RWPE2 (cell line): Measurements from ENCODE around the gene CHIA.

ENCODE experiments used
- ATAC-seq: fragments of 200-7000 bp; cut with Tn5 transposase; 3 replicates; pipeline ENCODE4 v1.9.1; 2021; ENCODE audit warnings: low read depth
- DNase-seq: peaks from one replicate; pipeline ENCODE4 v3.0.0-alpha.2; 2020; ENCODE audit warnings: low spot score
- H3K27ac ChIP-seq: fragments of 450-650 bp; 2 replicates; pipeline ENCODE4 v1.5.1; 2017; ENCODE audit warnings: mild to moderate bottlenecking; ENCODE audit not compliant: poor library complexity, severe bottlenecking
- H3K27me3 ChIP-seq: fragments of 250-450 bp; sonication (Bioruptor Pico); 2 replicates; pipeline ENCODE4 v1.5.1; 2021; ENCODE audit warnings: mild to moderate bottlenecking, moderate library complexity; ENCODE audit not compliant: insufficient read depth, poor library complexity, severe bottlenecking
- H3K36me3 ChIP-seq: fragments of 250-450 bp; sonication (Bioruptor Pico); 2 replicates; pipeline ENCODE4 v1.5.1; 2020; ENCODE audit warnings: low read depth, mild to moderate bottlenecking, moderate library complexity
- H3K4me1 ChIP-seq: fragments of 250-450 bp; sonication (Bioruptor Pico); 2 replicates; pipeline ENCODE4 v1.5.1; 2021; ENCODE audit warnings: mild to moderate bottlenecking, moderate library complexity; ENCODE audit not compliant: insufficient read depth, poor library complexity, severe bottlenecking
- H3K4me3 ChIP-seq: fragments of 250-450 bp; sonication (Bioruptor Pico); 2 replicates; pipeline ENCODE4 v1.5.1; 2021; ENCODE audit warnings: mild to moderate bottlenecking, moderate library complexity; ENCODE audit not compliant: severe bottlenecking
- H3K9me3 ChIP-seq: fragments of 250-450 bp; sonication (Bioruptor Pico); 2 replicates; pipeline ENCODE4 v1.5.1; 2021; ENCODE audit warnings: mild to moderate bottlenecking, moderate library complexity; ENCODE audit not compliant: severe bottlenecking
- TF ChIP-seq, protein P1 (sequence below): fragments of 450-650 bp; IDR thresholded peaks from one replicate; pipeline ENCODE4 v1.5.1; 2017; ENCODE audit warnings: mild to moderate bottlenecking, moderate library complexity; ENCODE audit not compliant: poor library complexity, severe bottlenecking

Gene CHIA

DNA sequence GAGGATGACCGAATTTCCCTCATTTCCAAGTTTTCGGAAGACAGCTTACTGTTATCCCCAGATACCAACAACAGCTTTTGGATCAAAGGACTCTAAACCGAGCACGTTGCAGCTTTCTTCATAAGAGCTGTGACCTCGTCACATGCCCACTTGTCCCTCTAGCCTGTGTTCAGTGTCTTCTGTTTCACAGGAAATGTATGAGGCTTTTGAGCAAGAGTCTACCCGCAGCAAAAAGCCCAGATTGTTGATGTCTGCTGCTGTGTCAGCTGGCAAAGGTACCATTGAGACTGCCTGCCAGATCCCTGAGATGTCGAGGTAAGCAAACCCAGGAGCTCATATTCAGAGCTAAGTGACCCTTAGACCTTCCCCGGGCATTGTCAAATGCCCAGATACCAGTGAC lies 39.1 kb upstream of the CHIA start:
- no peak overlapping the region for H3K4me3 ChIP-seq
- no peak for ATAC-seq
- H3K36me3 ChIP-seq, result no peaks in the 10 kb centered on the region
- H3K4me1 ChIP-seq, result no peaks in the 10 kb centered on the region
- H3K9me3 ChIP-seq, result no peaks in the 10 kb centered on the region
- no peak for DNase-seq
- H3K27me3 ChIP-seq, result peaks cover 10% of the 10 kb centered on the region
- TF ChIP-seq, protein P1, sequence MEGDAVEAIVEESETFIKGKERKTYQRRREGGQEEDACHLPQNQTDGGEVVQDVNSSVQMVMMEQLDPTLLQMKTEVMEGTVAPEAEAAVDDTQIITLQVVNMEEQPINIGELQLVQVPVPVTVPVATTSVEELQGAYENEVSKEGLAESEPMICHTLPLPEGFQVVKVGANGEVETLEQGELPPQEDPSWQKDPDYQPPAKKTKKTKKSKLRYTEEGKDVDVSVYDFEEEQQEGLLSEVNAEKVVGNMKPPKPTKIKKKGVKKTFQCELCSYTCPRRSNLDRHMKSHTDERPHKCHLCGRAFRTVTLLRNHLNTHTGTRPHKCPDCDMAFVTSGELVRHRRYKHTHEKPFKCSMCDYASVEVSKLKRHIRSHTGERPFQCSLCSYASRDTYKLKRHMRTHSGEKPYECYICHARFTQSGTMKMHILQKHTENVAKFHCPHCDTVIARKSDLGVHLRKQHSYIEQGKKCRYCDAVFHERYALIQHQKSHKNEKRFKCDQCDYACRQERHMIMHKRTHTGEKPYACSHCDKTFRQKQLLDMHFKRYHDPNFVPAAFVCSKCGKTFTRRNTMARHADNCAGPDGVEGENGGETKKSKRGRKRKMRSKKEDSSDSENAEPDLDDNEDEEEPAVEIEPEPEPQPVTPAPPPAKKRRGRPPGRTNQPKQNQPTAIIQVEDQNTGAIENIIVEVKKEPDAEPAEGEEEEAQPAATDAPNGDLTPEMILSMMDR, result no peak
- H3K27ac ChIP-seq, result no peak overlapping the region

DNA sequence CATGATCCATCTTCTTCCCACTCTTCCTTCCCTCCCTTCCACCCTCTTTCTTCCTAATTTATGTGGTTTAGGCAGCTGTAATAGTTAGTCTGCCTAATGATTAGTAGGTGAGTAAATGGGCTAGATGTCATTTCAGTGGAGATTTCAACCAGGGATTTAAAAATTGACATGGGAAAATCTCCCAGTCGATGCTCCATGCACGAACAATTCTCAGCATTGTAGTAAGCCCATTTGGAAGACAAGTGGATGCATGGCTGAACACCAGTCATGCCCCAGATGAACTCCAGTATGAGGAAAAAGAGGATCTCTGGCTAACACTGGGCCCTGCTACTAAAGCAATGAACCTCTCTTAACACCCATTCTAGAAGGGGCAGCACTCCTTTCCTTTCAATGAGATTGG lies 37.9 kb upstream of the CHIA start:
- Histone ChIP-seq H3K4me3 (no peak overlapping the region), H3K27ac (no peak overlapping the region), H3K9me3 (no peaks in the 10 kb centered on the region), H3K27me3 (peaks cover 16% of the 10 kb centered on the region), H3K4me1 (no peaks in the 10 kb centered on the region), H3K36me3 (no peaks in the 10 kb centered on the region)
- no peak for ATAC-seq
- TF ChIP-seq, protein P1, result no peak
- no peak for DNase-seq

DNA sequence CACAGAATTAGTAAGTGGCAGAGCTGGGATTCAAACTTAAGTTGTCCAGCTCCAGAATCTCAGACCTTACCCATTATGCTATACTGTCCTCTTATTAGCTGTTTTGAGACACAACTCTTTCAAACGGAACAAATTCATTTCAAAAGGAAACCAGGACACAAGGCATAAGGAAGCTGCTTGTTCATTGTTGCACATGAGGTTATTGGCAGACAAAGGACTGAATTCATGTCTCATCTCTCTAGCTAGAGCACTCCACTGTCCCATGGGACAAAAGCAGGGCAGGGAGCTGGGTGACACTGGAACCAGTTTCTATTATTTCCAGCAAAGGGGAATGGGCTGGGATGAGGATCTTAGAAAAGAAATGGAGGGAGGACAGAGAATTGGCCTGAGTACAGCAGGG lies 36.8 kb upstream of the CHIA start:
- Histone ChIP-seq H3K27me3 (peaks cover 19% of the 10 kb centered on the region), H3K36me3 (no peaks in the 10 kb centered on the region), H3K4me3 (no peak overlapping the region), H3K4me1 (no peaks in the 10 kb centered on the region), H3K27ac (no peak overlapping the region), H3K9me3 (no peaks in the 10 kb centered on the region)
- TF ChIP-seq, protein P1, result no peak
- DNase-seq, result no peak
- no peak for ATAC-seq

DNA sequence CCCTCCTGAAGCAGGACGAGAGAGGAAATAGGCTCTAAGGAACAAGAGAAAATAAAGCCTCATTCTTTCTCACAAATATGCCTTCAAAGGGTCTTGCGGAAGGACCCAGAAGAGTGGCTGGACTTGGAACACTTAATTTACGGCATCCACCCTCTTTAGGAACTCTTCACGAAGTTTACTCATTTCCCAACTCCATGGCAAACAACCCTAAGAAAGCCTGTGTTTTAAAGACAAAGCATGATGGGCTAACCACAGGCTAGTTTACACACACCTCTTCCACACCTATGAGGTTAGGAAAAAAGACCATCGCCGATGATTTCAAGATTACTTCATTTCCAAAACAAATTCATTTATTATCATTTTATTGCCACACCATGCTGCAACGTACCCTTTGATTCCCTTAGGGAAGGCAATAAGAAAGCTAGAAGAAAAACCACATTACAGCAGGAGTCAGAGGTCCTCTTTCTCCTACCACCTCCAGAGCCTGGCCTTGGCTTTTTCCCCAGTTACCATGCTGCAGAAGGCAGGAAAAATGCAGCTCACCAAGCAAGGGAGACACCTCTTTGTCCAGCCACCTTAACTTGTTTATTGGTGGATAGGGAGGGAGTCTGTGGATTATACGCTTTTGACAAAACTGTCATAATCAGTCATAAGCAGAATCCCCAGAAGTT lies 33.5 kb upstream of the CHIA start:
- Histone ChIP-seq H3K4me1 (no peaks in the 10 kb centered on the region), H3K36me3 (no peaks in the 10 kb centered on the region), H3K27me3 (peaks cover 19% of the 10 kb centered on the region), H3K4me3 (no peak overlapping the region), H3K9me3 (no peaks in the 10 kb centered on the region), H3K27ac (no peak overlapping the region)
- DNase-seq, result no peak
- TF ChIP-seq, protein P1, result no peak
- no peak for ATAC-seq

DNA sequence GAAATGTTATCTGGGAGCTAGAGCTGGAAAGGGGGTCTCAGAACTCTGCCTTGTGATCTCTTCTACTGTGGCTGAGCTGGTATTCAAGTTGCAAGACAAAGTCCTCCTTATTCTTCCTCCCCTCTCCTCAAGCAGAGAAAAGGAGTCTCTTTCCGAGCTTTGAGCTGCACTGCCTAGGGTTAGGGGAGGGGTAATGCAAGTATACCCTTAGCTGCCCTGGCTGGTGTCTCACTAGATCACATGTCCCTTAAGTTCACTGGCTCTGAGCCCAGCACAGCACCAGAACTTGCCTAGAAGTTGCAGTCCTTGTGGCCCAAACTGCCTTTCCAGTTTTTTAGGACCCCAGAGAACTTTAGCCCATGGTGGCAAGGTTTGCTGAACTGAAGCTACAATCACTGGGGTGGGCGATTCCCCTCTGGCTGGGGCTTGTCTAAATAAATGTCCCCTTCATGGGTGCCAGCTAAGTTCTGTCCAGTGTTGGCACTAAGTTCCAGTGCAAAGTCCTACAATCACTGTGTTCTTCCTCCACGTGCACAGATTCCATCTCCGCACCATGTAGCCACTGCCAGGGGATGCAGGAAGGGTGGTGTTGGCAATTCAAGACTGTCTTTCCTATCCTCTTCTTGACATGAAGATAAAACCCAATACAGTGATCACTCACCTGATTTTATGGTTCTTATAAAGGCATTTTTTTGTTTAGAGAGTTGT lies 22.7 kb upstream of the CHIA start:
- Histone ChIP-seq H3K27me3 (peaks cover 56% of the 10 kb centered on the region), H3K4me1 (no peaks in the 10 kb centered on the region), H3K4me3 (no peak overlapping the region), H3K9me3 (no peaks in the 10 kb centered on the region), H3K27ac (no peak overlapping the region), H3K36me3 (no peaks in the 10 kb centered on the region)
- no peak for ATAC-seq
- TF ChIP-seq, protein P1, result no peak
- DNase-seq, result no peak
